IPS DF 4.7 (cell line): ENCODE measurements around the gene TLR7.

Experiments used
- DNase-seq: peaks from one replicate; pipeline ENCODE4 v3.0.0-alpha.2; 2013; ENCODE audit warnings: low spot score; ENCODE audit errors: extremely low read depth

The TLR7 gene

DNA sequence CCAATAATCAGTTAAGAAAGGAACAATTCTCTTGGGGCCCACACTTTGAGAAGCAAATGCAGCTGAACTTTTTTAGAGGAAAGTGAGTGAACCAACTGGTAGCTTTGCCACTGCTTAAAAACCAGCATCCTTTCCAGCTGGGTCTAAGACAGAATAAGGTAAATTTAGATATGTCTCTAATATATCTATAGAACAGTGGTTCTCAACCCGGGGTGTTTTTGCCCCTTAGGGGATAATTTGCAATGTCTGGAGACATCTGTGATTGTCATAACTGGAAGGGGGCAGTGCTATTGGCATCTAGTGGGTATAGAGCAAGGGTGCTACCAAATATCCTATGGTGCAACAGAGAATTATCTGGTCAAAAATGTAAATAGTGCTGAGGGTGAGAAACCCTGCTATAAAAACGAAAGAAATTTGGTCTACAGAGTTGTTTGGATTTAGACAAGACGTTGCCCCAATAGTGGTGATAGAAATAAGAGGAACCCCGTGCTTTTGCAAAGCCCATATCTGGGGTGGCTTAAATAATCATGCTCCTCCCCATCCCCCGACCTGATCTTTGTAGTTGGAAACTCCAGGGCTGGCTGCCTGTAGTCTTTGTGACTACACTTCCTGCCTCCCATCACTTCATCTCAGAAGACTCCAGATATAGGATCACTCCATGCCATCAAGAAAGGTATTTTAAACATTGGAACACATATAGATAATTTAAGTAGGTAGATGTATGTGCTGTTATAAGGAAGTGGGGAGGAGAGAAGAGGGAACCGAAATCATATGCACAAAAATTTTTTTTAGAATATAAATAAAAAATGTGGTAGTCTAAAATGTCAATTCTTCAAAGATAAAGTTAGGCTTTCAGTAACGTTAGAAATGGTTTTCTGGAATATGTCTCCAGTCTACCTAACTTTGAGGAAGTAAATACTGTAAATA is at the start of gene TLR7:
Gene TLR7, plus strand, starts transcription at position 622 of the 927 bp plus-strand sequence. CDS start 507 bp downstream, outside the sequence.
- DNase-seq: no peak

DNA sequence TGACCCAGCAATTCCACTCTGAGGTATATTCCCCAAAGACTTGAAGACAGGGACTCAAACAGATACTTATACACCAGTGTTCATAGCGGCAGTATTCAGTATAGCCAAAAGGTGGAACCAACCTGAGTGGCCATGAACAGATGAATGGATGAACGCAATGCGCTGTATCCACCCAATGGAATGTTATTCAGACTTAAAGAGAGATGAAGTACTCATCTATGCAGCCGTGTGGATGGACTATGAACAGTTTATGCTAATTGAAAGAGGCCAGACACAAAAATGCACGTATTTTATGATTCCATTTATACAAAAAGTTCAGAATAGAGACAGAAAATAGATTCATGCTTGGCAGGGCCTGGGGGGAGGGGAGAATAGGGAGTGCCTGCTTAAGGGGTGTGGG is 49.3 kb upstream of the TLR7 start:
- no peak for DNase-seq

- DNase-seq: no peak
Measured at GRCh38 chrX:12819222-12819621, 47.6 kb upstream of the TLR7 start.

DNA sequence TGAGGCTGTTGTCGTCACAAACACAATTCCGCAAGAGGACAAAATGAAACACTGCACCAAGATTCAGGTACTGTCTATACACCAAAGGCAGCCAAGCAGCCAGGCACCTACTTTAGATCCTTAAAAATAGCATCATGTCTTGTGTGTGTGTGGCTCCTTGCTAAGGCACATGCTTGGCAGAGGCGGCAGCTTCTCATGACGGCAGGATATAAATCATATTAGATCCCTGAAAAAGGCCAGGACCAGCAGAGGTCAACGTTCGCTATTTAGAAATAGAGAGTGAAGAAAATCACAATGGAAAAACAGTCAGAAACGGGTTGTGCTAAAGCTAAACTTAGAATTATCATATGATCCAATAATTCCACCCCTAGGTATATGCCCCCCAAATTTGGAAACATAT is 46.1 kb upstream of the TLR7 start:
- no peak for DNase-seq

GRCh38 chrX:12824944-12825343 is 41.9 kb upstream of the TLR7 start:
- no peak for DNase-seq

GRCh38 chrX:12825801-12826200 is 41.1 kb upstream of the TLR7 start:
- no peak for DNase-seq

GRCh38 chrX:12843061-12843667 is 23.7 kb upstream of the TLR7 start:
- no peak for DNase-seq

DNA sequence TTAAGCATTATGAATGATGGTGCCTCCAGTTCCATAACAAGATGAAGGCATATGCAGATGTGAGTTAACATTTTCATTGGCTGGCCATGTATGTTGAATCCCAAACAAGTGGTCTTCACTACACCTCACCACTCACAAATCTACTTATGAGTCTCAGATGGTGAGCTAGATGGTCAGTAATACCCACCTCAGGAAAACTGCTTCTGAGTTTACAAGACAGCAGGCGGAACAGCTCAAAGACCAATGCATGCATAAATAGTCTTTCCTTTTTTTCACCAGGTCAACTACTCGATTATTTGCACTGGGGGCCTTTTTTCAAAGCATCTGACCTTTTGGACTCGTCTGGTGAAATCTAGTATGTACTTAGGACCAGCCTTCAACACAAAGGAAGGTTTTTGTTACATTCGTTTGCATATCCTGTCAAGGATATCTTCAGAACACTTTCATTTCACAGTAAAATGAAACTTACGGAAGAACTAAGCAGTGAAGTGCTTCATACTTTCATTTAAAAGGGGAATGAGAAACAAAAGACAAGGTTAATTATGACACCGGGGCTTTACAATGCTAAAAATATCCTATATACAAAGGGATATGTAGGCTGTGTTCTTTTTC is 23.1 kb upstream of the TLR7 start:
- no peak for DNase-seq

- DNase-seq: no peak
Measured at GRCh38 chrX:12844319-12844718, 22.6 kb upstream of the TLR7 start.

DNA sequence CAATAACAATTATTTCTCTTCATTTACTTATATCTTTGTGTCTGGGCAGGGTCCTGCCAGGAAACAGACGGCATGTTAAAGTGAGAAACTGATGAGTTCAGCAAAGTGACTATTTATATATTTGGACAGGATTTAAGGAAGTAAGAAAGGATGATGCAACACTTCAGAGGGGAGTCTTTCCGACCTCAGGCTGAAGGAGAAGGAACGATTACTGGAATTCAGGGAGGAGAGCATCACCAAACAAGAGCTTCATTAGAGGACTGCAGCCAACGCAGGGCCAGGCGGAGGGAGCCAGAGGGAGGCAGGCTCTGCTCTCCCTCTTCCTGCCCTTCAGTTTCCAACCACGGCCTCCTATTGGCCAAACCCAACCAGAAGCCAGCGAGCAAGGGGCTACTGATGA is 1.5 kb upstream of the TLR7 start:
- no peak for DNase-seq

GRCh38 chrX:12867685-12868084 is 813 bp downstream of the TLR7 start:
- no peak for DNase-seq

DNA sequence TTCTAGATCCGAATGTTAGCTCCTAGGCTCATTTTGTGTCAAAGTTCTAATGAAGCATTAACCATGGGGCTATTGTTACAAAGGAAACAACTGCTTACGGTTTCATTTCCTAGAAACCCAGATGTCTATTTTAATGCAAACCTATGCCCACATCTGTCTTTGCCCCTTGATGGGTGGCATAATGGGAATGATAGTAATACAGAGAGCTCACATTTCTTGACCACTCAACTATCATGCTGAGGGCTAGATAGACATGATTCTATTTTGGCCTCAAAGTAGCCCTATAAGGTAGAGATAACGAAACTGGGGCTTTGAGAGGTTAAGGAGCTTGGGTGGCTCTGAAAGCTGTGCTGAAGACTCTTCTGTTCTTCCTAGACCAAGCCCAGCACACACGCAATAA is 1.9 kb downstream of the TLR7 start:
- no peak for DNase-seq

GRCh38 chrX:12871257-12871656 is 4.4 kb downstream of the TLR7 start:
- no peak for DNase-seq

DNA sequence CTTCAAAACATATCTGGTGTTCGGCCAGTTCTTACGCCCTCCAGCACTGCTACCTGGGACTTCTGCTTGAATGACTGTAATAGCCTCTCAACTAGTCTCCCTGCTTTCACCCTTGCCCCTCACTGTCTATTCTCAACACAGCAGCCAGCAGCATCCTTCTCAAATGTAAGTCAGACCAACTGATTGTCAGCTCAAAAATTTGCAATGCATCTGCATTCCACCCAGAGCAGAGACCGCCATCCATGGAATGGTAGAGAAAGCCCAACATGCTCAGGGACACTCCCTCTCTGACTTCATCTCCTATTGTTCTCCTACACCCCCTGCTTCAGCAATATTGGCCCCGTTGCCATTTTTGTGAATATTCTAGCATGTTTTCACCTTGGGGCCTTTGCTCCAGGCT is 5.9 kb downstream of the TLR7 start:
- DNase-seq: no peak

GRCh38 chrX:12874581-12874980 is 7.7 kb downstream of the TLR7 start:
- DNase-seq: no peak

DNA sequence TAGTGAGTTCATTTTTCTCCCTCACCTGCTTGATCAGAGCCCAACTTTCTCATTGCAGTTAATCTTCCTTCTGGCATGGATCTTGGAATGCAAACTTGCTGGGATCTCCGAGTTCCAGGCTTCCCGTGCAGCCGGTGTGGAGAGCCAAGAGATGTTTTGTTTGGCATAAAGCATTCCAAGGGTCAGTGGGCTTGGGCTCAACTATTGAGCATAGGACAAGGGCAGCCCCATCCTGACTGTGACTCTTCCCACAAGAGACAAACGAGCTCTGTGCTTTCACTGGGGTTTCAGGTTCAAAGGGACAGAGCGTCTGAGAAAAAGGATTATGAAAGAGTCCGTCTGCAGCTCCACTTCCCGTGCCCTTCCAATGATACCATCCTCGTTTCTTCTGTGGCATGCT is 10.5 kb downstream of the TLR7 start:
- DNase-seq: no peak

DNA sequence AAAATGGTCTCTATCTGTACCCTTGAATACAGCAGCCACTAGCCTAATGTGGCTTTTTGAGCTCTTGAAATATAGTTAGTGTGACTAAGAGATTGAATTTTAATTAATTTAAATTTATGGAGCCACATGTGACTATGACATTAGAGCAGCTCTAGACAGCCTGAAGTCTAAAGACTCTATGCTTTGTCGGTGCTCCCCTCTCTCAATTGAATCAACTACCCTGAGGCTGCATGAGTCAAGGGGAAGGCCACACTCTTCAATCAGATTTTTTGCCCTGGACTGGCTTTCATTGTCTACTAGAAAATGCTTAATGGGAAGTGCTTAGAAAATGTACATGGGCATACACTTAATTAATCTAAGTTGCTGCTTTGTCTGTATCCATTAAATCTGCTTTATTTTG is 11.7 kb downstream of the TLR7 start:
- DNase-seq: no peak

- DNase-seq: no peak
Measured at GRCh38 chrX:12881914-12882313, 15.0 kb downstream of the TLR7 start.

- DNase-seq: no peak
Measured at GRCh38 chrX:12885508-12885907, 18.6 kb downstream of the TLR7 start.

DNA sequence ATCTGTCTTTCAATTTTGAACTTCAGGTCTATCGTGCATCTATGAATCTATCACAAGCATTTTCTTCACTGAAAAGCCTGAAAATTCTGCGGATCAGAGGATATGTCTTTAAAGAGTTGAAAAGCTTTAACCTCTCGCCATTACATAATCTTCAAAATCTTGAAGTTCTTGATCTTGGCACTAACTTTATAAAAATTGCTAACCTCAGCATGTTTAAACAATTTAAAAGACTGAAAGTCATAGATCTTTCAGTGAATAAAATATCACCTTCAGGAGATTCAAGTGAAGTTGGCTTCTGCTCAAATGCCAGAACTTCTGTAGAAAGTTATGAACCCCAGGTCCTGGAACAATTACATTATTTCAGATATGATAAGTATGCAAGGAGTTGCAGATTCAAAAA is 19.7 kb downstream of the TLR7 start:
- no peak for DNase-seq

GRCh38 chrX:12887141-12887540 is 20.3 kb downstream of the TLR7 start:
- no peak for DNase-seq

- DNase-seq: no peak
Measured at GRCh38 chrX:12887767-12888166, 20.9 kb downstream of the TLR7 start.
